Body of pancreas (tissue), 4 donors: ENCODE results near the gene SORCS2.

ENCODE experiments used
- POLR2A ChIP-seq, 3 donors: fragments of 450-650 bp; IDR thresholded peaks; one replicate each; pipeline ENCODE4 v1.6.1; 2016; ENCODE audit warnings: antibody characterized with exemption in 3 of 3, mild to moderate bottlenecking in 2 of 3
- TF ChIP-seq, protein P1 (sequence below), 7 experiments: fragments of 450-650 bp in 4 of 7; fragments of 200-600 bp in 3 of 7; sonication (generic) in 3 of 7; IDR thresholded peaks; one replicate each; pipeline ENCODE4 v1.5.1; 2016 to 2019; ENCODE audit warnings: antibody characterized with exemption in 7 of 7

DNA sequence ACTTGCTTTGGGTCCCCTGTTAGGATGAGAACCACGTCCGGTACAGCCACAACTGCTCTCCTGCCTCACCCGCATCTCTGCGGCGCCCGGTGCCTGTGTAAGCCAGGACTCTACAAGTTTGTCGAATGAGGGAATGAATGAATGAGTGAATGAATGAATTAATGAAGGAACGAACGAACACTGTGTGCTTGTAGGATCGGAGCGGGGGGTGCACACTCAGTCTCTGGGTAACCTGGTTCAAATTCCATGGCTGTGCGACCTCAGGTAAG is 443.8 kb downstream of the SORCS2 start:
- TF ChIP-seq, protein P1, sequence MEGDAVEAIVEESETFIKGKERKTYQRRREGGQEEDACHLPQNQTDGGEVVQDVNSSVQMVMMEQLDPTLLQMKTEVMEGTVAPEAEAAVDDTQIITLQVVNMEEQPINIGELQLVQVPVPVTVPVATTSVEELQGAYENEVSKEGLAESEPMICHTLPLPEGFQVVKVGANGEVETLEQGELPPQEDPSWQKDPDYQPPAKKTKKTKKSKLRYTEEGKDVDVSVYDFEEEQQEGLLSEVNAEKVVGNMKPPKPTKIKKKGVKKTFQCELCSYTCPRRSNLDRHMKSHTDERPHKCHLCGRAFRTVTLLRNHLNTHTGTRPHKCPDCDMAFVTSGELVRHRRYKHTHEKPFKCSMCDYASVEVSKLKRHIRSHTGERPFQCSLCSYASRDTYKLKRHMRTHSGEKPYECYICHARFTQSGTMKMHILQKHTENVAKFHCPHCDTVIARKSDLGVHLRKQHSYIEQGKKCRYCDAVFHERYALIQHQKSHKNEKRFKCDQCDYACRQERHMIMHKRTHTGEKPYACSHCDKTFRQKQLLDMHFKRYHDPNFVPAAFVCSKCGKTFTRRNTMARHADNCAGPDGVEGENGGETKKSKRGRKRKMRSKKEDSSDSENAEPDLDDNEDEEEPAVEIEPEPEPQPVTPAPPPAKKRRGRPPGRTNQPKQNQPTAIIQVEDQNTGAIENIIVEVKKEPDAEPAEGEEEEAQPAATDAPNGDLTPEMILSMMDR (IDR thresholded peaks at IDR 0.05) = no peak
- no peak for TF ChIP-seq POLR2A (IDR thresholded peaks at IDR 0.05)
